Measurements from ENCODE around the gene FTO.

FTO gene

GRCh38 chr16:54027995-54028394 lies 324.0 kb downstream of the FTO start:
- no peak for DNase-seq

- DNase-seq, result no peak
Measured at GRCh38 chr16:54030451-54030850, 326.5 kb downstream of the FTO start.

- DNase-seq, result no peak
Measured at GRCh38 chr16:54031107-54031760, 327.3 kb downstream of the FTO start.

DNA sequence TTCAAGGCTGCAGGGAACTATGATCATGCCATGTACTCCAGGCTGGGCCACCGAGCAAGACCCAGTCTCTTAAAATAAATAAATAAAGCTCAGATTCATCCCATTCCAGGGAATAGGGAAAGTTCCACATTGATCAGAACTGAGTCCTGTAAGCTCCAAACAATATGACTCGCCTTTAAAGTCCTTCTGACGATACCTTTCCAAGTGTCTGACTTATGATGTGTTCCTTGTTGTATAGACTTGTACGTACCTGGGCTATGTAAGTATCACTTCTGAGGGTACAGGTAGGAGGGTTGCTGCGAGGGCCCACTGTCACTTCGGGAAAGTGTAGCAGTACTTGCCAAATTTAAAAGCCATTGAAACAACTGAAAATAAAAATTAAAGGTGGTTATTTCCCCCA lies 329.8 kb downstream of the FTO start:
- no peak for DNase-seq

- no peak for DNase-seq
Measured at GRCh38 chr16:54034684-54035083, 330.7 kb downstream of the FTO start.

- DNase-seq, result no peak
Measured at GRCh38 chr16:54040480-54040879, 336.5 kb downstream of the FTO start.

GRCh38 chr16:54040975-54041374 lies 337.0 kb downstream of the FTO start:
- no peak for DNase-seq

DNA sequence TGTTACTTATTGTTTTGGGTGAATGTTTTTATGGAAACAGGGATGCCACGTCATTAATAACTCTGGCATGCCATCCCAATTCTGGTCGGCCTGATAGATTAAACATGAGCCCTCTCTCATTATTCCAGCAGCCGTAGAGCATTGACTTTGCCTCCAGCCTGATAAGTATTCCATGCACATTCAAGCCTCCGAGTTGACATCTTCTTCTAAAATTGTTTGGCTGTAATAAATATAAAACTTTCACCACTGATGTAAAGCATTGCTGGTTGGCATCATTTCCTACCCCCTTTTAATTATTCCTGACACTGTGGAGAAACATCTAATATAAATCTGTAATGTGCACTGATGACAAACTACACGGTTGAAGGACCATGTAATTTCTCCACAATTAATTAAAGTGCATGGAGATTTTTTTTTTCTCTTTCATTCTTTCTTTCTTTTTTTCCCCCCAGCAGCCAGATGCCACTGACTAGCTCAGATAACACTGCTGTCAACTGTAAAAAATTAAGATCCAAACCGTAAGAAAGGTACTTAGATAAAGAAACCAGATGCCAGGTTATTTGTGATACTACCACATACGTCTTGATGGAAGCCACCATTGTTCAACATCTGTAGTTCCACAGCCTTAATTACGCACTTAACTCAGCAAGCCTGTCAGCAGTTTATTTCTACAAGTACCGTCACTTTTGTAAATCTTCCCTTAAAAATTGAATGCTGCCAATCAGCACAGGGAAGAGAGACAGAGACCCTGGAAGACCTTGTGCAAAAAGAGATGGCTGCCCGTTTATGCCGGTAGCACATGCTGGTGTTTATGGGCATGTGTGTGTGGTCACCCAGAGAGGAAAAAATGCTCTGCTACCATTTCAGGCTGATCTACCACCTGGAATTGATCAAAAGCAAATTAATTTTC lies 344.9 kb downstream of the FTO start:
- no peak for DNase-seq

DNA sequence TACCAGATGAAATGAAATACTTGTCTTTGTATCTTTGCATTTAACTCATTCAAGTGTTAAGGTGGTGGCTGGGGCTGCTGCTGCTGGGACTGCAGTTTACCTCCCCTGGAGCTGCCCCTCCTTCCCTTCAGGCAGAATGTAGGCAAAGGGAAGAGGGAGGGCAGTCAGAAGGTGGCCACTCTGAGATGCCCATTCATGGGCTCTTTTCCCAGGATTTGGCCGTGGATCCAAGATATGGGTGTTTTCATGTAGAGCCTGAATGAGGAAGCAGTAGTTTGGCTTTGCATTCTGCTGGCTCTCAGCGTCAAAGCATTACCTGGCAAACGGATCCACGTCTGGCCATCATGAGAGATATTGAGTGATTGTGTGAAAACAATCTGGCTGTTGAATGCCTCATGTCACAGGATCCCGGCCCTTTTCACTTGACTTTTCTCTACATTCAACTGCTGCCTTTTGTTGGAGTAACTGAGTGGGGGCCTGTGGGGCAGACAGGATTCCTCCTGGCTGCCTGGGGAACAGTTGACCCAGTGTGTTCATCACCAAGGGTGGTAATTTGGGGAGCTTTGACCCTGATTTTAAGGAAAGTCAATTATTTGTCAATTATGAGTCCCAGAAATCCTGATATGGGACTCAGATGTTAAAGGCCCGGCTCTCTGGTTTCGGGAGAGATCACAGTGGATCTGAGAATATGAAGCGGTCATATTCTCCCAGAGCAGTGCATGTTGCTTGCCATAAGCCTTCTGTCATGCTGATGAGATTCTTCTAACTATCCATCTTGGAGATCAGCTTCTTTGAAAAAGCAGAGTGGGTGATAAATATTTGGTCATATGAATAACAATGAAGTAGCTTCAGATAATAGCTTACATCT lies 345.9 kb downstream of the FTO start:
- no peak for DNase-seq

DNA sequence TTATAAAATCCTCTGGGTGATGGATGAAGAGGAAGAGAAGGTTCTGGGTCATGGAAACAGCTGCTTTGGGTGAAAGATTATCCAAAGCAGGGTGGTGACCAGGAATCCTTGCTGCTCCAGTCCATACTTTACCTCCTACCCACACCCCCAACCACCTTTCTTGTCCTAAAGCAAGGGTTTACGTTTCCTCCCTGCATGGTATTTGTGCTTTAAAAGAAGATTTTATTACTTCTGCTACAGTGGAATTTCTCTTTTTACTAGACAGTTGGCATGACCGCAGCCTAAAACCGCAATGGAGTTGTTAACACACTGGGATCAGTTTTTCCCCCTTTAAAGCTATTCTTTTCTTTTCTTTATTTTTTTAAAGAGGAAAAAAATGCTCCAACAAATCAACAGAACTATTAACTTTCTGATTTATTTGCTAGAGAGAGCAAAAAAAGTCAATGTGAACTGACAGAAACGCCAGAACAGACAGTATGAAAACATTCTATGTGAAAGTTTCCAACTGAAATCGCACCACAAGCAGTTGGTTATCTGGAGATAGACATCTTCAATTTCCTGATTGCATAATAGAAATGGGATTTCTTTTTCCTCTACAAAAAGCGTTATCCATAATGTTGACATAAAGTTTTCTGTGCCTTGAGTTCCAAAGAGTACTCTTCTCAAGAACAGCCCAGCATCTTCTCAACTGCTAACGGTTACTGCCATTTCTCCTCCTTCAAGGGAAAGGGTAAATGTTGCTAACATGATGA lies 346.7 kb downstream of the FTO start:
- DNase-seq, result no peak

- no peak for DNase-seq
Measured at GRCh38 chr16:54051821-54052220, 347.9 kb downstream of the FTO start.

DNA sequence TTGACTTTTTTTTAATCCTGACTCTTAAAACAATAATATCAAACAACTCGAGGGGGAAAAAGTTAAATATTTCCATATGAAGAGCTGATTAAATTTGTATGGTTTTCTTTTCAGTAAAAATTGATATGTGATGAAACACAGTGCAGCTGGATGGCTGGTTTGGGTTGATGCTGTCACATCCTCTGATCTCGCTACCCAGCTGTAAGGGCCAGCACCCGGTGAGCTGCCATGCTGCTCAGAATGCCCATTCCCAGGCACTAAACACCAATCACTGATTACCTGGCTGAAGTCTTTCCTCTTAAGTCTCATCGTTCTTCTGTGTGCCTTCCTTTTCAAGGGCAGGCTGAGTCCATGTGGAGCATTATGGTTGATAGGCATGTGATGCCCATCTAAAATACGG lies 348.3 kb downstream of the FTO start:
- no peak for DNase-seq

DNA sequence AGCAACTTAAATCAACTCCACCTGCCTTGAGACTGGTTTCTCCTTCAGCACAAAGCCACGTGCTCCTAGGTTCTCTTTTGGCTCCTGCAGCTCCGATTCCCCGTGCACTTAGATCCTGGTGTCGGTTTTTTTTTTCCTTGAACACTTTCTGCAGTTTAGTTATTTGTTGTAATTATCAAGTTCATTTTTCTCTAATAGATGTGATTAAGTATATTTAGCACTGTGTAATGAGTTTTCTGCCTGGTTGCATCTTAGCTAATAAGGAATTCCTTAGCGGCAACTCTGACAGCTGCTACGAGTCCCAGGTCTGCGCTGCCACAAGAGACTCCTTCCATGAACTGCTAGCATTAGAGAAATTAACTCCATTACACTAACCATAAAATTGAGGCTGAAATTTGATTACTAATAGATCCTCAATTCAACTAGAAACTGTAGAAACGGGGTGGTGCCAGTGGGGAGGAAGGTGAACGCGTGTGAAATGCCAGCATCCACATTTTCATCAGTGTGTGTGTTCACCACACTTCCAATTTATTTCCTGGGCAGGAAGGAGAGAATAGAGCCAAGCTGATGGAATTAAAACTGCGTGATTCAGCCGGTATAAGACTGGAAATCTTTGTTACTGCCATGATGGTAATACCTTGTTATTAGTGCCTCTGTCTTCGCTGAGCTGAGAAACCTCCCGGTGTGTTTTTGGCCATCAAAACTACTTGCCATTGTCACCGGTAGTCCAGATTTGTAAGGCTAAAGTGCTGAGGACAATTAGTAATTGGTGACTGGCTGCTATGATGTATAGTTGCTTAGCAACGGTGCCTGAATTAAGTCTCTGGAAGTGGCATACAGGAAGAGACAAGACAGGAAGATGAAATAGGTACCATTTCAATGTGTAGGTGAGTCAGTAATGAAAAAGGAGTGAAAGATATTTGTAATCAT lies 350.2 kb downstream of the FTO start:
- peak; percentile 12 for DNase-seq

DNA sequence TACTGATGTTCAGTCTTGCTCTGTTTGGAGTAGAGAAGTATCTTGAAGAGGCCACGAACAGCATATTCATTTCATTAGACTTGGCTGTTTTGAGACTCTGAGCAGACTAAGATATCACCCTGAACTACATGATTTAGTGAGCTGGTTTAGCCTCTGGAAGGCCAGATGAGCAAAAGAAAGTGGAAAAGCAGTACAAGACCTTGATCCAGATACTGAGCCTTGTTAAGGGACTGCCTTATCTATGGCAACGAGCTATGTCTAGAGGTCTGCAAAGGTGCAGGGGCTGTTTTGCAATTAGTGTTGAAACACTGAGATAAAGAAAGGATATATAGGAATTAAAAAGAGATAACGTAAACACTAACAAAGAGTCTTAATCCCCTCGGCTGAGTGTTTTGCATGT lies 351.2 kb downstream of the FTO start:
- no peak for DNase-seq

GRCh38 chr16:54055864-54056263 lies 351.9 kb downstream of the FTO start:
- DNase-seq, result no peak

DNA sequence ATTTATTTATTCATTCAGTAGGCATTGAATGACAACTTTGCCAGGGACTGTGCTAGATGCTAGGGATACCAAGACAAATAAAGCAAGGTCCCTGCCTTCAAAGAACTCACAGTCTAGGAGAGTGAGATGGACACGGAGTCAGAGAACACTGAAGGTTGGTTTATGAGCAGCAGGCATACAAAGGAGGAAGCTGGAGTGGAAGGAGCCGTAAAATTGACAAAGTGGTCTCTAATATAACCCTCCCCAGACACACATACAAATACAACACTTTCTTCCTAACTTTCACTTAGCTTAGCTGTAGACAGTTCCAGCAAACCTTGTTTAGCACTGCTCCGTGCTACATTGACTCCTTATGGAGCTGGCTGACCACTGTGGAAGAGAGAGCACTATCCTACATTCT lies 353.0 kb downstream of the FTO start:
- no peak for DNase-seq

DNA sequence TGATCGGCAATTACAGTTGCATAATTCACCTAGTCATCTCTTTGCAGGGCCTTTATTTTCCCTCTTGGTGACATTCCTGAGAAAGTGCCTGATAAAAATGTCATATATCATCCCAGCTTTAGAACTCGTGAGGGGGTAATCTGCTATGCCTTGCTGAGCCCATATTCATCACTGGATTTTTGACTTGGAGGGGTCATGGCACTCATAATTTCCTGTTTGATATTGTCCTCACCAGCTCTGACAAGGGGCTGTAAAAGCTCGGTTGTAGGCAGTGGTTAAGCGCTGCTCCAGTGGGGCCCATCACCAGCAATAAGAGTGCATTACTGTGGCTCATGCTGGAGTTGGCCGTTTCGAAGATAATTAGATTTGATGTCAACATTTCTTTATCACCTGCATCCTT lies 355.4 kb downstream of the FTO start:
- DNase-seq, result no peak

GRCh38 chr16:54060599-54061421 lies 356.9 kb downstream of the FTO start:
- DNase-seq, result no peak

- DNase-seq, result no peak
Measured at GRCh38 chr16:54061454-54061853, 357.5 kb downstream of the FTO start.
